ENCODE results near the gene ADAMTSL3.

DNA sequence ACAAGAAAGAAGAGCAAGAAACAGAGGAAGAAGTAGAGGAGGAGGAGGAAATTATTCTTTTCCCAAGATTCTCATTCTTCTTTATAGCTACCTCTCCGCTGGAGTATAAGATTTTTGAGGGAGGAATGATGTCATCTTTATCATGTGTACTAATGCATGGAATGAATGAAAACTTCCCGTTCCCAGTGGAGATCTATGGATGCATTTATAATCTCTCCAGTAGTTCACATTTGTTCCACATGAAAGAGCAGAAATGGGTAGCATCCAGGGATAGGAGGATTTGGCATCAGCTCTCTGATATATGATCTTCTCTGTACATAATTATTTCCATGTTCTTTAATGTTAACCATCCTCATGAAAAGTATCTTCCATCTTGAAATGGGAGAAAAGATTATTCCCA, 244.4 kb downstream of the ADAMTSL3 start:
- TF ChIP-seq CTCF (IDR thresholded peaks at IDR 0.05; ENCODE audit: low read depth, low read length, poor library complexity, severe bottlenecking) = no peak
- TF ChIP-seq EZH2phosphoT487 (IDR thresholded peaks at IDR 0.05; ENCODE audit: borderline replicate concordance, low read length) = no peak
